OCI-LY7 (cell line): ENCODE results near the gene PEX7.

Experiments
- EZH2phosphoT487 ChIP-seq: fragments of 200-600 bp; sonication (generic); IDR thresholded peaks from 2 replicates; pipeline ENCODE4 v1.6.1; 2018; ENCODE audit warnings: low read depth, borderline replicate concordance, mild to moderate bottlenecking, mixed run types, antibody characterized with exemption, low read length, moderate library complexity, mixed read lengths
- TF ChIP-seq, protein P1 (sequence below): fragments of 200-600 bp; sonication (generic); conservative IDR thresholded peaks from 2 replicates; pipeline ENCODE4 v1.5.1; 2014; ENCODE audit warnings: mild to moderate bottlenecking, antibody characterized with exemption, low read length, moderate library complexity, mixed read lengths

GRCh38 chr6:136784910-136785746 is 37.3 kb upstream of the PEX7 start:
- TF ChIP-seq, protein P1, sequence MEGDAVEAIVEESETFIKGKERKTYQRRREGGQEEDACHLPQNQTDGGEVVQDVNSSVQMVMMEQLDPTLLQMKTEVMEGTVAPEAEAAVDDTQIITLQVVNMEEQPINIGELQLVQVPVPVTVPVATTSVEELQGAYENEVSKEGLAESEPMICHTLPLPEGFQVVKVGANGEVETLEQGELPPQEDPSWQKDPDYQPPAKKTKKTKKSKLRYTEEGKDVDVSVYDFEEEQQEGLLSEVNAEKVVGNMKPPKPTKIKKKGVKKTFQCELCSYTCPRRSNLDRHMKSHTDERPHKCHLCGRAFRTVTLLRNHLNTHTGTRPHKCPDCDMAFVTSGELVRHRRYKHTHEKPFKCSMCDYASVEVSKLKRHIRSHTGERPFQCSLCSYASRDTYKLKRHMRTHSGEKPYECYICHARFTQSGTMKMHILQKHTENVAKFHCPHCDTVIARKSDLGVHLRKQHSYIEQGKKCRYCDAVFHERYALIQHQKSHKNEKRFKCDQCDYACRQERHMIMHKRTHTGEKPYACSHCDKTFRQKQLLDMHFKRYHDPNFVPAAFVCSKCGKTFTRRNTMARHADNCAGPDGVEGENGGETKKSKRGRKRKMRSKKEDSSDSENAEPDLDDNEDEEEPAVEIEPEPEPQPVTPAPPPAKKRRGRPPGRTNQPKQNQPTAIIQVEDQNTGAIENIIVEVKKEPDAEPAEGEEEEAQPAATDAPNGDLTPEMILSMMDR: no peak
- TF ChIP-seq EZH2phosphoT487: no peak
